Uterus (tissue), 2 donors: Measurements from ENCODE around the gene TBXAS1.

Source experiments
- POLR2A ChIP-seq, 2 donors: fragments of 450-650 bp; IDR thresholded peaks; one replicate each; pipeline ENCODE4 v1.6.1; 2016; ENCODE audit warnings: antibody characterized with exemption in 2 of 2, mild to moderate bottlenecking in 1 of 2, moderate library complexity in 1 of 2
- TF ChIP-seq, protein P1 (sequence below), 4 experiments: fragments of 200-600 bp in 2 of 4; fragments of 450-650 bp in 2 of 4; sonication (generic) in 2 of 4; IDR thresholded peaks; one replicate each; pipeline ENCODE4 v1.5.1; 2016 to 2019; ENCODE audit warnings: antibody characterized with exemption in 4 of 4, mild to moderate bottlenecking in 2 of 4, moderate library complexity in 1 of 4

DNA sequence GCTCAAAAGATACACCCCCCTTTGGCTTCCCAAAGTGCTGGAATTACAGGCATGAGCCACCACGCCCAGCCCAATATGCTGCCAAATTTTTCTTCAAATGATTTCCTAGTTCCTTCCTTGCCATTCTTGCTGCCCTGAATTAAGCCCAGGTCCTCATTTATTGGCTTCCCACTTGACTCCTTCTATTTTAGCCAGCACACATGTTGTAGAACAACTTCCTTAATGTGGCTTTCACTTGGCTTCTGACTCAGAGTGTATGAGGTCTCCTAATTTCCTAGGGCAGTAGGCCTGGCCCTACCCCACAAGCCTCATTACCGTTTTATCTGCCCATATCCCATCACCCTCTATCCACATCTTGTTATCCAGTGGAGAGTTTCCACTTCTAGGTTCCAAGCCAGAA is 29.5 kb upstream of the TBXAS1 start:
- TF ChIP-seq, protein P1, sequence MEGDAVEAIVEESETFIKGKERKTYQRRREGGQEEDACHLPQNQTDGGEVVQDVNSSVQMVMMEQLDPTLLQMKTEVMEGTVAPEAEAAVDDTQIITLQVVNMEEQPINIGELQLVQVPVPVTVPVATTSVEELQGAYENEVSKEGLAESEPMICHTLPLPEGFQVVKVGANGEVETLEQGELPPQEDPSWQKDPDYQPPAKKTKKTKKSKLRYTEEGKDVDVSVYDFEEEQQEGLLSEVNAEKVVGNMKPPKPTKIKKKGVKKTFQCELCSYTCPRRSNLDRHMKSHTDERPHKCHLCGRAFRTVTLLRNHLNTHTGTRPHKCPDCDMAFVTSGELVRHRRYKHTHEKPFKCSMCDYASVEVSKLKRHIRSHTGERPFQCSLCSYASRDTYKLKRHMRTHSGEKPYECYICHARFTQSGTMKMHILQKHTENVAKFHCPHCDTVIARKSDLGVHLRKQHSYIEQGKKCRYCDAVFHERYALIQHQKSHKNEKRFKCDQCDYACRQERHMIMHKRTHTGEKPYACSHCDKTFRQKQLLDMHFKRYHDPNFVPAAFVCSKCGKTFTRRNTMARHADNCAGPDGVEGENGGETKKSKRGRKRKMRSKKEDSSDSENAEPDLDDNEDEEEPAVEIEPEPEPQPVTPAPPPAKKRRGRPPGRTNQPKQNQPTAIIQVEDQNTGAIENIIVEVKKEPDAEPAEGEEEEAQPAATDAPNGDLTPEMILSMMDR (IDR thresholded peaks at IDR 0.05), result no peak
- no peak for TF ChIP-seq POLR2A (IDR thresholded peaks at IDR 0.05)
